ENCODE results near the gene PER2.

PER2 gene

GRCh38 chr2:238247841-238248453 lies 40.5 kb downstream of the PER2 start:
- ChIA-PET POLR2A (interaction anchor here (0.5 kb wide), 1 partner anchor 453 kb away, joined by 4 read pairs; no protein-coding TSS in a partner anchor), CTCF (interaction anchor here (21.6 kb wide), 1 partner anchor 13 kb away, joined by 223 read pairs; no protein-coding TSS in a partner anchor)
- TF ChIP-seq CTCF (IDR thresholded peaks at IDR 0.05; ENCODE audit: insufficient read depth, low read length, missing control alignments), result no peak
- no peak overlapping the region for H3K4me3 ChIP-seq (ENCODE audit: low read depth, low read length)
- no peak for DNase-seq (ENCODE audit: low read depth, low spot score)

DNA sequence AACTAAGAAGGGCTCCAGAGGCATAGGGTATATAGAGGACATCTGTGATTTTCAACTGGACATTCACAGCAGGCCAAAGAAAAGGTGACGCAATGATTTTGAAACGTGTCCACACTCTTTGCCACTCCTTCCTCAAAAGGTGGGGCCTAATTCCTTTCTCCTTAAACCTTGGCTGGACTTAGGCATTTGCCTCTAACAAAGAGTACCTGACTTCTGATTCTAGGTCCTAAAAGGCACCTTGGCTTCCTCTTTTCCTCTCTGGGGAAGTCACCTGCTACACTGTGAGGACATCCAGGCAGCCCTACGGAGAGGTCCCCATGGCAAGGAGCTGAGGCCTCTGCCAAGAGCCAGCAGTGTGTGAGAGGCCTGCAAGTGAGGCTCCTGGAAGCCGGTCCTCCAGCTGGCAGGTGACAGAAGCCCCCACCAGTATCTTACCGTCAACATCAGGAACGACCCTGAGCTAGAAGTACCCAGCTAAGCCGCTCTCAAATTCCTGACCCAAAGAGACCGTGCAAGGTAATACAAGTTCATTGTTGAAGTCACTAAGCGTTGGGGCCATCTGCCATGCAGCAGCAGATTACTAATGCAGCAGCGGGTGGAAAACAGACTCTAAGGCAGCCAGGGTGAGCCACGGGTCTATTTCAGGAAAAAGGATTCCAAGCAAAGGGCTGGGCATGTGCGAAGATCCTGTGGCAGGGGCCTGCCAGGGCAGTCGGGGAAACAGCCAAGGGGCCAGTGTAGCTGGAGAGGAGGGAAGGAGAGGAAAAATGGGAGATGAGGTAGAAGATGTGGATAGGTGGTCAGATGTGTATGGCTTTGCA lies 41.2 kb downstream of the PER2 start:
- no peak for TF ChIP-seq CTCF (IDR thresholded peaks at IDR 0.05; ENCODE audit: insufficient read depth, low read length, missing control alignments)
- no peak overlapping the region for H3K4me3 ChIP-seq (ENCODE audit: low read depth, low read length)
- ChIA-PET CTCF (interaction anchor here (21.6 kb wide), 1 partner anchor 13 kb away, joined by 223 read pairs; no protein-coding TSS in a partner anchor), POLR2A (interaction anchor here (0.5 kb wide), 1 partner anchor 452 kb away, joined by 4 read pairs; no protein-coding TSS in a partner anchor)
- DNase-seq (ENCODE audit: low read depth, low spot score), result no peak

DNA sequence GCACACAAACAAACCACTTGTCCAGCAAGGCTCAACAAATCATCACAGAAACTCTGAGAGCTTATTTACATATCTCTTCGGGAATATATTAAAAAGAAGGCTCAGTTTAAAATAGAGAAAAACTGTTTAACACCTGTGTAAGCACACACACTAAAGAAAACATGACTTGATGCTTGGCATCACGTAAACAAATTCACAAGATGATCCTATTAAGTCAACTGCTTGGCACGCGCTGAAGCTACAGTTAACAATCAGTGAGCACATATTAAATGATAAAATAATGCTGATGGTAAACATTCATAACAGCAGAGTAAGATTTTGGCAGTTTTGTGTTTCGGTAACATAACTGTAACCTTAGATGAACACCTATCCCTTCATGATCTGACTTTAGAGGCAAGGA lies 44.3 kb downstream of the PER2 start:
- DNase-seq (ENCODE audit: low read depth, low spot score), result no peak
- CTCF ChIA-PET, result interaction anchor here (1.1 to 21.6 kb wide), 3 partner anchors 16 to 386 kb away, joined by 3 to 223 read pairs (median 4); no protein-coding TSS in a partner anchor
- no peak for TF ChIP-seq CTCF (IDR thresholded peaks at IDR 0.05; ENCODE audit: insufficient read depth, low read length, missing control alignments)
- POLR2A ChIA-PET, result no interaction called here
- H3K4me3 ChIP-seq (ENCODE audit: low read depth, low read length), result no peak overlapping the region

- CTCF ChIA-PET, result interaction anchor here (0.7 to 21.6 kb wide), 4 partner anchors 17 to 385 kb away, joined by 3 to 223 read pairs (median 4); no protein-coding TSS in a partner anchor
- H3K4me3 ChIP-seq (ENCODE audit: low read depth, low read length), result no peak overlapping the region
- DNase-seq (ENCODE audit: low read depth, low spot score), result no peak
- POLR2A ChIA-PET, result no interaction called here
- TF ChIP-seq CTCF (IDR thresholded peaks at IDR 0.05; ENCODE audit: insufficient read depth, low read length, missing control alignments), result no peak
Observed at GRCh38 chr2:238243496-238244076, 44.8 kb downstream of the PER2 start.

- POLR2A ChIA-PET, result no interaction called here
- DNase-seq (ENCODE audit: low read depth, low spot score), result no peak
- CTCF ChIA-PET, result interaction anchor here (0.7 to 21.6 kb wide), 3 partner anchors 18 to 385 kb away, joined by 3 to 223 read pairs (median 4); no protein-coding TSS in a partner anchor
- no peak for TF ChIP-seq CTCF (IDR thresholded peaks at IDR 0.05; ENCODE audit: insufficient read depth, low read length, missing control alignments)
- no peak overlapping the region for H3K4me3 ChIP-seq (ENCODE audit: low read depth, low read length)
Observed at GRCh38 chr2:238242731-238243495, 45.5 kb downstream of the PER2 start.
